Fibroblast of pulmonary artery (primary cell): ENCODE measurements around the gene ZNF593OS.

Experiments
- DNase-seq: peaks from one replicate; pipeline ENCODE4 v3.0.0-alpha.2; 2010; ENCODE audit warnings: low read depth
- H3K4me3 ChIP-seq: replicated peaks from 2 replicates; pipeline ENCODE4 v1.5.1; 2011; ENCODE audit warnings: low read depth, mild to moderate bottlenecking, control low read depth, low read length, moderate library complexity
- CTCF ChIP-seq: IDR thresholded peaks from 2 replicates; pipeline ENCODE4 v1.5.1; 2011; ENCODE audit warnings: mild to moderate bottlenecking, control low read depth, low read length, inconsistent platforms; ENCODE audit errors: missing control alignments

ZNF593OS gene

GRCh38 chr1:26184086-26184485, 12.5 kb upstream of the ZNF593OS start:
- no peak for DNase-seq
- TF ChIP-seq CTCF = no peak
- H3K4me3 ChIP-seq = no peak overlapping the region

GRCh38 chr1:26182383-26182696, 10.7 kb upstream of the ZNF593OS start:
- no peak for TF ChIP-seq CTCF
- no peak overlapping the region for H3K4me3 ChIP-seq

GRCh38 chr1:26181586-26182382, 10.2 kb upstream of the ZNF593OS start:
- no peak for TF ChIP-seq CTCF
- DNase-seq = no peak
- H3K4me3 ChIP-seq = no peak overlapping the region

More at GRCh38 chr1:26182383-26182696, 10.7 kb upstream of the ZNF593OS start:
- no peak for DNase-seq

- TF ChIP-seq CTCF = no peak
- DNase-seq = no peak
Observed at GRCh38 chr1:26180010-26180506, 8.4 kb upstream of the ZNF593OS start.

GRCh38 chr1:26177182-26177684, 5.6 kb upstream of the ZNF593OS start, which contains the start of gene CNKSR1:
Gene CNKSR1 (plus strand): TSS chr1:26177491. CDS start chr1:26177548, 57 bp downstream.
- no peak for TF ChIP-seq CTCF
- no peak within 1 kb of the TSS for H3K4me3 ChIP-seq
- no peak for DNase-seq

More at GRCh38 chr1:26180010-26180506, 8.4 kb upstream of the ZNF593OS start:
- no peak overlapping the region for H3K4me3 ChIP-seq

- TF ChIP-seq CTCF = no peak
- H3K4me3 ChIP-seq = no peak overlapping the region
Observed at GRCh38 chr1:26175346-26175745, 3.7 kb upstream of the ZNF593OS start.

More at GRCh38 chr1:26175346-26175745, 3.7 kb upstream of the ZNF593OS start:
- DNase-seq = no peak
